Stimulated activated CD4-positive, alpha-beta T cell treated with anti-CD3 and anti-CD28 coated beads, TNF-alpha, amount 100 ng/mL, for 24 hours (primary cell): ENCODE data around the gene CMIP.

Source experiments
- DNase-seq, 3 experiments: peaks; one replicate each; pipeline ENCODE4 v3.0.0-alpha.2; 2020; ENCODE audit warnings: low read depth in 3 of 3

The CMIP gene

DNA sequence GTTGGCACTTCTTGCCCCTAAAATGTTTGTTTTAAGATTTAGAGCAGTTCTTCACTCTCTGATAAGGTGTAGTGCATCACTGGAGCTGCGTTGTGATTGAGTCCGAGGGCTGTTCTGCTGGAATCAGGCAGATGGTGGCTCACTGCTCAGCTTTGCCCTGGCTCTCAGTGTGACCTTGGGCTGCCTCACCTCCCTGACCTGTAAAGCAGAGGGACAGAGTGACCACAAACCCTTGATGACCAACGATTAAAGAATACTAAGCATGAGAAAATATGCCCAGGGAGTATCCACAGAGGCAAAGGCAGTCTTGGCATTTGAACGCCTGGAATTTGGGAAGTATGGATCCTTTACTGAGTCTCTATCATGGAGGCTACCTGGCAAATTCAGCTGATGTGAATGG, 18.1 kb downstream of the CMIP start:
- DNase-seq, result no peak

- no peak for DNase-seq
Observed at GRCh38 chr16:81463296-81463890, 18.8 kb downstream of the CMIP start.

GRCh38 chr16:81464279-81464678, 19.7 kb downstream of the CMIP start:
- DNase-seq, result no peak

GRCh38 chr16:81465375-81465943, 20.9 kb downstream of the CMIP start:
- DNase-seq, result no peak

DNA sequence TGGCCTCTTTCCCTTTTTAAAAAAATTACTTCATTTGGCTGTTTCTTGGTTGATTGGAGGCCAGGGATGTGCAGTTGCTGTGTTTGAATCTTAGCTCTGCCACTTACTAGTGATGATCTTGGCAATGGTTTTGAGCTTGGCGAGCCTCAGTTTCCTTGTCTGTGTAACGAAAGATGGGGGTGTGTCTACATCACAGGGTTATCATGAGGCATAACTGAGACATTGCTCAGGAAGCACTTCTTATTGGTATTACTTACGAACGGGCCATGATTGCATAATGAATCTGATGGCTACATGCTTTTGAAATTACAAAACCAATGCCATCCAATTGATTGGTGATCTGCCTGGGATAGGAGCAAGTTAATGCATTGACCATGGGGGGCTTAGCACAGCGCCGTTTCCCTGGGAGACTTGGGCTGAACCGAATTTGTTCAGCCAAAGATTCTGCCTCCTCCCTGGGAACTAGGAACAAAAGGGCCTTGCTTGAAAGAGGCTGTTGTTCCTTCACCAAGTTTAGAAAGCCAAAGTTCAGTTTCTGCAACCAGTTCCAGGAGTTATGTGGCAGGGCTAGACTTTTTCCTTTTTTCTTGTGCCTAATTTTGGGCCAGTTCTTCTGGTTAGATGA, 21.9 kb downstream of the CMIP start:
- DNase-seq, result no peak

DNA sequence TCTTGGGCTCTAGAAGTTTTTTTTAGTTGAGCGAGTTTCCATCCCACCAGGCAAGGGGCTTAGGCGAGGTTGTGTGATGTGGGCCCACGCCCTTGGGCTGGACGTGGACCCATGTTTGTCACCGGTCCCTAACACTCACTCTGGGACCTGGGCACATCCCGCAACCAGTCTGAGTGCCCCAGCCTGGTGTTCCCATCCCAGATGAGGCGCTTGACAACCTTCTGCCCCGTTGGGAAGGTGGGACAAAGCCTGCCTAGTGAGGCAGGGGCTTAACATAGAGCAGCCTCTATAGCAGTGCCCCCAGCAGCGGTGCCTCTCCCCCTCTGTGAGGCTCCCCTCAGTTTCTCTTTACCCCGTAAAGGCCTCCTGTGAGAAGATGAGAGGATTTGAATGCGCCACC, 22.5 kb downstream of the CMIP start:
- DNase-seq, result no peak

DNA sequence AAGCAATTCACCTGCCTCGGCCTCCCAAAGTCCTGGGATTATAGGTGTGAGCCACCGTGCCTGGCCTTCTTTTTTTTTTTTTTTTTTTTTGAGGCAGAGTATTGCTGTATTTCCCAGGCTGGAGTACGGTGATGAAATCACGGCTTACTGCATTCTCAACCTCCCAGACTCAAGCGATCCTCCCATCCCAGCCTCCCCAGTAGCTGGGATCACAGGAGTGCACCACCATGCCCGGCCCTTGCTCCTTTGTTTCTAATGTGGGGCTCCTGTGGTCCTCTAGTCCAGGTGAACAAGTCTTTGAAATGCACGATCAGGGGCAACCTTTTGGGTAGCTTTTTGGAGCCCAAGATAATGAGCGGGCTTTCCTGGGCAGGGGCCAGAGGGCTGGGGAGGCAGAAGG, 23.2 kb downstream of the CMIP start:
- DNase-seq, result no peak

DNA sequence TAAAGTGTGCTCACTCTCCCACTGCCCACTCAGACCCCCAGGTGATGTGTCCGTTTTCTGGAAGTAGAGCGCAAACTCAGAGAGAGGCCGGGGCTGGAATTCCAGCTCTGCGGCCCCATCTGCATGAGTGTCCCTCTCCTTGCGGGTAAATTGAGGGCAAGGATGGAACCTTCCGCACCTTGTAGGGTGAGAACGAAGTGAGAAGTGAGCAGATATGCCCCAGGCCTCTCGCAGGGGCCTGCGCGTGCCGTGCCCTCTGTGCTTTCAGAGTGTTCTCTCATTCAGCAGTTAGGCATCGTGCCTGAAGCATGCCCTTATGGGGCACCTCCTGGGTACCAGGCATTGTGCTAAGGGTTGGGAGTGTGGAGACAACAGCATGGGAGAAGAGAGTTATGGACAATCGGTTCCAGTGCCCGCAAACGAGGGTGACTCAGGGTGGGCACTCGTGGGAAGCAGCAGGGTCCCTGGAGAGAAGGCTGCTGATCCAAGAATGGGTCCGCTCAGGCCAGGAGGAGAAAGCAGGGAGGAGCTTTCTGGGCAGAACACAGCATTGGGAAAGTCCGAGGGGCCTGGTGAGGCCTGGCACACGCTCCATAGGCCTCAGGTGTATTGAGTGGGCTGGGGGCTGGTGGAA, 23.8 kb downstream of the CMIP start:
- DNase-seq, result no peak

DNA sequence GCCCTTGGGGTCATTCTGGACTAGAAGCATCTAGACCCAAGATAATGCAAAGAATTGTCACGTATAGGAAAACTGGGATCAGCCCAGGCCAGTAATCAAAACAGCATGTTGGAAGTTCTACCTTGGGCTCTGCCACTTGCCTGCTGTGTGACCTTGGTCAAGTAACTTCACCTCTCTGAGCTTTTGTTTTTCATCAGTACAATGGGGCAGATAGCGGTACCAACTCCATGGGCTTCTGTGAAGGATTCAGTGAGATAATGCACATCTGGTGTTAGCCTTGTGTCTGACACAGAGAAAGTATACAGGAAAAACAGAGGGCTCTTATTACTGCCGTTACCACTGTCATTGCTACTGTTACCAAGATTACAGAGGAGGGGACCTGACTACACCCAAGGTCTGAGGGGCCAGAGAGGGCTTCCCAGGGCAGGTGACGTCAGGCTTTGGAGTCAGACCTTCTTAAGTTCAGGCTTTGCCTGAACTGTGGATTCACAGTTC, 24.6 kb downstream of the CMIP start:
- DNase-seq, result no peak

GRCh38 chr16:81469710-81470535, 25.3 kb downstream of the CMIP start:
- DNase-seq, result no peak

DNA sequence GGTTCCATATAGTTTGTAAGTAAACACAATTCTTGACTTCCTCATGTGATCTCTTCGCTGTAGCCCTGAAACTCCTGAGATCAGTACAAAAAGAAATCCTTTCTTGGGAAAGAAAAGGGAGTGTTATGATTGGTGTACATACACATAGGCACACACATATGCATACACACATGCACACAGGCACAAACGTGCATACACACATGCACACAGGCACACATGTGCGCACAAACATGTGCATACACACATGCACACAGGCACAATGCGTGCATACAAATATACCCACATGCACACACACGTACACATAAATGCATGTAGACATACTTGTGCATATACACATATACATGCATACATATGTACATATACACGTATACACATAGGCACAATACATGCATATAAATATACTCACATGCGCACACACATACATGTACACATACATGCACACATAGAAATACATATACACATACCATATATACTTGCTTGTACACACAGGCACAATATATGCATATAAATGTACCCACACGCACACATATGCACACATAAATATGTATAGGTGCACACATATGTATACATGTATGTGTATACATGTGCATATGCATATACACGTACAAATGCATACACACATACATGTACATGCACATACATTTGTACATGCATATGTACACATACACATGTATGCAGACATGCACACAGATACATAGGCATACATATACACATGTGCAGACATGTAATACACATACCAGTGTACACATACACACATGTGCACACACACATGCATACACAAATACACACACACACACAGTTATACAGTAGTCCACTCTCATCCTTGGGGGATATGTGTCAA, 26.4 kb downstream of the CMIP start:
- no peak for DNase-seq

DNA sequence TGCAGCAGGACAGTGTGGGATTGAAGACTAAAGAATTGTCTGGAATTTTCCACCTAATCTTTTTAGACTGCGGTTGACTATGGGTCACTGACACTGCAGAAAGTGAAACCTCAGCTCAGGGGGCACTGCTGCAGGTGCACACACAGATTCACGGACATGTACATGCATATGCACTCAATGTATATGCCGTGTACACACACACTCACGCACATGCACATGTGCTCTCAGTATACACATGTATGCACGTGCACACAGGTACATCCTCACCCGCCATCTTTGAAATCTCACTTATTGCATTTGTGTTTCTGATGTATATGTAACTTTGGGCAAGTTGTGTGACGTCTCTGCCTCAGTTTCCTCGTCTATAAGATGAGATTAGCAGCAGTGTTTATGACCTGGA, 27.3 kb downstream of the CMIP start:
- DNase-seq, result no peak

DNA sequence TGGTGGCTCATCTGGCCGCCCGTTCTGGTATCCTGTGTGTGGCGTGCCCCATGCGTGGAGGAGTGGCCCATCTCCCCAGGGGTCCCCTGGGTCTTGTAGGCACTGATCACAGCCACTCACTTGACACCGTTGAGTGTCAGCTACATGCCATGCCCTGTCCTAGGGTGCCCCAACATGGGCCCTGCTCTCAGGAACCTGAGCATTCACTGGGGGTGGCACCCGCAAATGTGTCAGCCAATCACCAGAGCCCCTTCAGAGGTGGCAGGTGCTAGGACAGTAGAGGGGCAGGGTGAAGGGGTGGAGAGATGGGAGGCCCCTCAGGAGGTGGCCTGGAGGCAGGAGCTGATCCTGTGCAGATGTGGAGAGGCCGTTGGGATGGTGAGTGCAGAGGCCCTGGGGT, 27.8 kb downstream of the CMIP start:
- no peak for DNase-seq

DNA sequence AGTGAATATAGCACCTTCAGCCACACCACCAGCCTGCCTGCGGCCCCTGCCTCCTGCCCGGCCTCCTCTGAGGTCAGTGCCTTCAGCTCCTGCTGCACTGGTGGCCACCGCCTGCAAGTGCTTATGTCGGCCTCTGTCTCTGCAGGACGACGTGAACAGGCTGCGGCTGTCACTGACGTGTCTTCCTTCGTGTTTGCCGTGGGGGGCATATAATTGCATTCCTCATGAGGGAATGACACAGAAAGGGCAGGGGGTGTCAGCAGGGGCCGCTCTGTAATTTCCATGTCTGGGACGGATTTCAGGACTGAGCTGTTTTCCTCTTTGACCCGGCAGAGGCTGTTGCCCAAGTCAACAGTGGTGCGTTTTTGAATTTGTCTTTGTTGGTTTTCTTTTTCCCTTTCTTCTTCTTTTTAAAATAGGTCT, 28.5 kb downstream of the CMIP start:
- no peak for DNase-seq

DNA sequence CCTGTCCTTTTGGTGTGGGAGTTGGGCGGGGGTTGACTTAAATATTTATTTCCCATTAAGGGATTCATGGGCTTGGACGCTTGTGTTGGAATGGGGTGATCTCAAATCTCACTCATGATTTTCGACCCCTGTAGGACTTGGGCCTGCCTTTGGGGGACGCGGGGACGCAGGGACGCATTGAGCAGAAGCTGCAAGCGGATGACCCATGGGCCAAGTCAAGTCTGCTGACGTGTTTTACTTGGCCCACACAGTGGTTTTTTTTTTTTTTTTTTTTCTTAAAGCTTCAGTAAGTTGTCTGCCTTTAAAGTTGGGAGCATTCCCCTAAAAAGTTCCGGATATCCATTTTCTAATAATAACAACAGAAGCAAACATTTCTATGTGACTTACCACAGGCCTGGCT, 28.9 kb downstream of the CMIP start:
- DNase-seq, result no peak

DNA sequence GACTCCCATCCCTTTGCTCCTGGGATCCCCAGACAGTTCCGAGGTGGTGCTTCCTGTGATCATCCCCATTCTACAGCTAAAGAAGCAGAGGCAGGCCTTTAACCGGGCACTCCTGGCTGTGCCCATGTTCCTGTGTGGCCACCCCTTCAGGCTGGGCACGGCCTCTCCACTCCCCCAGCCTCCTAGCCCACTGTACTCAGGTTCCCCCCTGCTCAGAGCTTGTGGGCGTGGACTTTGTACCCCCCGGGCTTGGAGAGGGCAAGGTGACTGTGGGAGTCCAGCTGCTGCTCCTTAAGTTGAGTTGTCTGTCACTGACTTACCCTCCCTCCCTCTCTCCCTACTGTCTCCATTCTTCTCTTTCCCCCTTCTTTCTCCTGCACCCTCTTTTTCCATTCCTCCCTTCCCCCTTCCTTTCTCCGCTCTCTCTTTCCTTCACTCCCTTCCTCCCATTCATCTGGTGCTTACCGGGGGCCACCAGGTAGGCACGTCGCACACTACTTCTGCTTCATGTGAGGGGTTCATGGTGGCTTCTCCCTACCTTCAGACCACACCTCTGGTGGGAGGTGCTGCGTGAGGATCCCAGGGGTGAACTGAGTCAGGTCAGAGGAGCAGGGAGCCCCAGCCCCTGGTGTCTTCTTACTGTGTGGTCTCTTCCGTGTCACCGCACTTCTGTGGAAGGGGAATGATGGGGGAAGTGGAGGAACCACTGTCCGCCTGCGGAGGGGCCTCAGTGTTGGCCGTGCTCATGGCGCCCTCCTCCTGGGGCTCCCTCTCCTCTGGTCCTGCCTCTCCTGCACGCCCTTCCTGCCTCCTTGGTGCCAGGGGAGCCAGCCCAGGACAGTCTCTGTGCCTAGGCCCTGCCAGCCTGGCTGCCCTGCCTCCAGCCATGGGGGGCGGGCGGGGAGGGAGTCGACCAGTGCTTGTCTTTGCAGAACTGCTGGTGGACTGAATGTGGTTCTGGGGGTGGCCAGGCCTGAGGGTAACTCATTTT, 29.7 kb downstream of the CMIP start:
- DNase-seq, result no peak

DNA sequence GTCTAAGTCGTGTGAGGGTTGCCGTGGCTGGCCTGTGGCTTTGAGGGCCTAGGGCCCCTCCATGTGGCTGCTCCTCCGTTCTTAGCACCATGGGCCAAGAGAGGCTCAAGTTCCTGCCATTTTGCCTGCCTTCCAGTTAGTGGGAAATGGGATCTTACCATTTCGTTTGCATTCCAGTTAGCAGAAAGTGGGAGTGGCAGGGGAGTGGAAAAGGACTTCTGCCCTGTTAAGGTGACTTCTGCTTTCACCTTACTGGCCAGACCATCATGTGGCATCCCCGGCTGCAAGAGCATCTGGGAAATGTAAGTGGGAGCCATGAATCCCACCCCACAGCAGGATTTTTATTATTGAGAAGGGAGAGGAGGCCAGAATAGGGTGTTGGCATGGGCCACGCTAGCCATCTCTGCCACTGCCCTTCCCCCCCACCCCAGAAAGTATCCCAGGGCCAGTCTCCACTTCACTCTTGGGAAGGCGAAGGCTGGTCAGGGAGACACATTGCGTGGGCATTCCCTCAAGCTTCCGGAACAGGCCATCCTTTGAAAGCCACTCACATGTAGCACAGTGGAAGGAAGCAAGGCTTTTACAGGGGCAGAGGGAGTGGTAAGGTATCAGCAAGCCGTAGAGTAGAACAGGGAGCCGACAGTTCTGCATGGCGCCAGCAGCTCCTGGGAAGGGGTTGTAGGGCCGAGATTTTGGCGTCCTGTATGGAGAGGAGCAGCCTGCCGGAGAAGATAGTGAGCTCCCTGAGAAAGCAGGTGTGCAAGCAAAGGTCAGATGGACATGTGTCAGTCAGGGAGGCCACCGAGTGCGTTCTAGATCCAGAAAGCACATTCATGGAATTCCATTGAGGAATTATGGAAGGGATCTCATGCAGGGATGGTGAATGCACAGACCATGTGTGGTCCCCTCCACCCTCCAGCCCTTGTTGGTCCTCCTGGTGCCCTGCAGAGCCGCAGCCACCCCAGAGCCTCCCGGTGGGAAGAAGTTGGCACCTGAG, 33.4 kb downstream of the CMIP start:
- no peak for DNase-seq

GRCh38 chr16:81478876-81479511, 34.4 kb downstream of the CMIP start:
- no peak for DNase-seq
